NCI-H1417 treated with DMSO at 0.1 percent for 48 hours (cell line): Measurements from ENCODE around the gene GRK5.
"Not testable (repeated sequence)": the region's sequence is repeated elsewhere in the genome, so short reads cannot be mapped to it uniquely, and the experiment has no call there.

Source experiments
- DNase-seq: peaks from one replicate; lab custom pipeline; 2025; lab: John Stamatoyannopoulos, UW

The GRK5 gene

GRCh38 chr10:119274519-119275045, 67.2 kb downstream of the GRK5 start:
- DNase-seq = no peak

- no peak for DNase-seq
Measured at GRCh38 chr10:119275085-119275484, 67.7 kb downstream of the GRK5 start.

GRCh38 chr10:119276194-119276593, 68.8 kb downstream of the GRK5 start:
- DNase-seq = not testable (repeated sequence)

- no peak for DNase-seq
Measured at GRCh38 chr10:119278126-119278709, 70.8 kb downstream of the GRK5 start.

- DNase-seq = no peak
Measured at GRCh38 chr10:119279441-119279840, 72.1 kb downstream of the GRK5 start.

GRCh38 chr10:119281581-119282071, 74.3 kb downstream of the GRK5 start:
- DNase-seq = no peak

GRCh38 chr10:119282446-119282845, 75.1 kb downstream of the GRK5 start:
- DNase-seq = no peak

- DNase-seq = no peak
Measured at GRCh38 chr10:119283387-119283786, 76.0 kb downstream of the GRK5 start.

GRCh38 chr10:119283818-119284217, 76.4 kb downstream of the GRK5 start:
- no peak for DNase-seq

GRCh38 chr10:119284679-119285096, 77.3 kb downstream of the GRK5 start:
- DNase-seq = no peak

GRCh38 chr10:119285495-119286267, 78.3 kb downstream of the GRK5 start:
- DNase-seq = no peak

- DNase-seq = no peak
Measured at GRCh38 chr10:119286516-119286915, 79.1 kb downstream of the GRK5 start.

- no peak for DNase-seq
Measured at GRCh38 chr10:119286983-119287633, 79.7 kb downstream of the GRK5 start.

- DNase-seq = no peak
Measured at GRCh38 chr10:119288574-119289001, 81.2 kb downstream of the GRK5 start.

GRCh38 chr10:119289227-119289920, 82.0 kb downstream of the GRK5 start:
- no peak for DNase-seq

- DNase-seq = no peak
Measured at GRCh38 chr10:119290301-119291048, 83.1 kb downstream of the GRK5 start.

GRCh38 chr10:119291223-119291900, 84.0 kb downstream of the GRK5 start:
- no peak for DNase-seq

- no peak for DNase-seq
Measured at GRCh38 chr10:119292968-119293760, 85.8 kb downstream of the GRK5 start.

GRCh38 chr10:119296703-119297102, 89.3 kb downstream of the GRK5 start:
- no peak for DNase-seq
